ENCODE measurements around the gene SAG.

- TF ChIP-seq, protein P1, sequence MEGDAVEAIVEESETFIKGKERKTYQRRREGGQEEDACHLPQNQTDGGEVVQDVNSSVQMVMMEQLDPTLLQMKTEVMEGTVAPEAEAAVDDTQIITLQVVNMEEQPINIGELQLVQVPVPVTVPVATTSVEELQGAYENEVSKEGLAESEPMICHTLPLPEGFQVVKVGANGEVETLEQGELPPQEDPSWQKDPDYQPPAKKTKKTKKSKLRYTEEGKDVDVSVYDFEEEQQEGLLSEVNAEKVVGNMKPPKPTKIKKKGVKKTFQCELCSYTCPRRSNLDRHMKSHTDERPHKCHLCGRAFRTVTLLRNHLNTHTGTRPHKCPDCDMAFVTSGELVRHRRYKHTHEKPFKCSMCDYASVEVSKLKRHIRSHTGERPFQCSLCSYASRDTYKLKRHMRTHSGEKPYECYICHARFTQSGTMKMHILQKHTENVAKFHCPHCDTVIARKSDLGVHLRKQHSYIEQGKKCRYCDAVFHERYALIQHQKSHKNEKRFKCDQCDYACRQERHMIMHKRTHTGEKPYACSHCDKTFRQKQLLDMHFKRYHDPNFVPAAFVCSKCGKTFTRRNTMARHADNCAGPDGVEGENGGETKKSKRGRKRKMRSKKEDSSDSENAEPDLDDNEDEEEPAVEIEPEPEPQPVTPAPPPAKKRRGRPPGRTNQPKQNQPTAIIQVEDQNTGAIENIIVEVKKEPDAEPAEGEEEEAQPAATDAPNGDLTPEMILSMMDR (IDR thresholded peaks at IDR 0.05), result no peak
- no peak for TF ChIP-seq POLR2A (IDR thresholded peaks at IDR 0.05)
Observed at GRCh38 chr2:233329489-233330135, 22.0 kb downstream of the SAG start.

All from testis (tissue), 2 donors.